ENCODE data around the gene ATOH1.

DNA sequence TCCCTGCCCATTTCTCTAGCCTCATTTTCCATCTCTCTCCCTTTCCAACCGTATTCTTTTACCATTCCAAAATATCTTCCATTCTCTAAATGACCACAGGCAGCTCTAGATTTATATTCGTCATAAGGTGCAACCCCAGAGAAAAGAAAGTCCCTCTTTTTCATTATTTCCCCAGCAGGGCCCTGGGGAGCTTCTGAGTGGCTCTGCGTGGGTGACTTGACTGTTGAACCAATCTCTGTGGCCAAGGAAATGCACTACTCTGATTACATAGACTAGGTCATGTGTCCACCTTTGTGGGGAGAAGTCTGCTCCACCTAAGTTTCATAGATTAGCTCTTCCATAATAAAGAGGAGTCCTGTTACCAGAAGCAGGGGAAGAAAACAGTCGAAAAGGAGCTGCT is 51.4 kb downstream of the ATOH1 start:
- TF ChIP-seq, protein P1, sequence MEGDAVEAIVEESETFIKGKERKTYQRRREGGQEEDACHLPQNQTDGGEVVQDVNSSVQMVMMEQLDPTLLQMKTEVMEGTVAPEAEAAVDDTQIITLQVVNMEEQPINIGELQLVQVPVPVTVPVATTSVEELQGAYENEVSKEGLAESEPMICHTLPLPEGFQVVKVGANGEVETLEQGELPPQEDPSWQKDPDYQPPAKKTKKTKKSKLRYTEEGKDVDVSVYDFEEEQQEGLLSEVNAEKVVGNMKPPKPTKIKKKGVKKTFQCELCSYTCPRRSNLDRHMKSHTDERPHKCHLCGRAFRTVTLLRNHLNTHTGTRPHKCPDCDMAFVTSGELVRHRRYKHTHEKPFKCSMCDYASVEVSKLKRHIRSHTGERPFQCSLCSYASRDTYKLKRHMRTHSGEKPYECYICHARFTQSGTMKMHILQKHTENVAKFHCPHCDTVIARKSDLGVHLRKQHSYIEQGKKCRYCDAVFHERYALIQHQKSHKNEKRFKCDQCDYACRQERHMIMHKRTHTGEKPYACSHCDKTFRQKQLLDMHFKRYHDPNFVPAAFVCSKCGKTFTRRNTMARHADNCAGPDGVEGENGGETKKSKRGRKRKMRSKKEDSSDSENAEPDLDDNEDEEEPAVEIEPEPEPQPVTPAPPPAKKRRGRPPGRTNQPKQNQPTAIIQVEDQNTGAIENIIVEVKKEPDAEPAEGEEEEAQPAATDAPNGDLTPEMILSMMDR (IDR thresholded peaks at IDR 0.05; ENCODE audit: low read depth, low read length), result no peak
- TF ChIP-seq POLR2A (IDR thresholded peaks at IDR 0.05; ENCODE audit: extremely low read depth, insufficient read length), result no peak

All from NB4 (cell line).